Caco-2 (cell line): ENCODE data around the gene KRT5. TPM values are rescaled to one million over a fixed set of nuclear protein-coding genes. Genes with fewer than 3 reads are reported as not detected.

Experiments
- BruUV-seq: library from RNA; stranded (reverse); fragments of 400-500 nt; replicated peaks from 2 replicates; lab custom pipeline; 2021; lab: Mats Ljungman, UMichigan
- CTCF ChIA-PET: fragments of 300-600 bp; sonication (Branson Sonifier 250); formaldehyde crosslinking; loops from one replicate; lab custom pipeline; 2022; ENCODE audit warnings: antibody characterized with exemption; lab: Charles Lee
- POLR2A ChIA-PET: fragments of 300-600 bp; sonication (Branson Sonifier 250); formaldehyde crosslinking; loops from one replicate; lab custom pipeline; 2022; ENCODE audit warnings: antibody characterized with exemption; lab: Charles Lee
- DNase-seq, 2 experiments: peaks; one replicate each; pipeline versions ENCODE4 v3.0.0 to v3.0.0-alpha.2; 2020 to 2022
- H3K27me3 ChIP-seq: replicated peaks from 2 replicates; pipeline ENCODE4 v1.6.0; 2011; ENCODE audit warnings: low read length; ENCODE audit not compliant: control insufficient read depth, insufficient read depth
- H3K36me3 ChIP-seq: 2 replicates; pipeline ENCODE4 v1.5.1; 2011; ENCODE audit warnings: low read length; ENCODE audit not compliant: control insufficient read depth, insufficient read depth
- H3K4me1 ChIP-seq: fragments of 250-450 bp; sonication (Bioruptor Pico); 2 replicates; pipeline ENCODE4 v1.5.1; 2020; ENCODE audit warnings: mild to moderate bottlenecking
- H3K4me3 ChIP-seq: 2 replicates; pipeline ENCODE4 v1.5.1; 2011; ENCODE audit warnings: low read depth, mild to moderate bottlenecking, control low read depth, low read length
- H3K9me3 ChIP-seq: fragments of 250-450 bp; sonication (Bioruptor Pico); 2 replicates; pipeline ENCODE4 v1.5.1; 2020; ENCODE audit warnings: mild to moderate bottlenecking, moderate library complexity
- H3K27ac Mint-ChIP-seq: one replicate; pipeline ENCODE4 v1.8.0; 2022; ENCODE audit warnings: mixed read lengths; ENCODE audit not compliant: unreplicated experiment
- H3K27me3 Mint-ChIP-seq: one replicate; pipeline ENCODE4 v1.8.0; 2022; ENCODE audit warnings: mixed read lengths; ENCODE audit not compliant: insufficient read depth, unreplicated experiment
- H3K36me3 Mint-ChIP-seq: one replicate; pipeline ENCODE4 v1.8.0; 2022; ENCODE audit warnings: mild to moderate bottlenecking, mixed read lengths; ENCODE audit not compliant: insufficient read depth, unreplicated experiment
- H3K4me1 Mint-ChIP-seq: one replicate; pipeline ENCODE4 v1.8.0; 2022; ENCODE audit warnings: low read depth, mixed read lengths; ENCODE audit not compliant: unreplicated experiment
- H3K4me3 Mint-ChIP-seq: one replicate; pipeline ENCODE4 v1.8.0; 2022; ENCODE audit warnings: mild to moderate bottlenecking, moderate library complexity, mixed read lengths; ENCODE audit not compliant: unreplicated experiment
- H3K9me3 Mint-ChIP-seq: one replicate; pipeline ENCODE4 v1.8.0; 2022; ENCODE audit warnings: mixed read lengths; ENCODE audit not compliant: unreplicated experiment
- CTCF ChIP-seq, 2 experiments: fragments of 200-600 bp in 1 of 2; IDR thresholded peaks; 1 replicate in 1 of 2; 2 replicates in 1 of 2; pipeline versions ENCODE4 v1.5.1 to v1.8.0; 2011 to 2022; ENCODE audit warnings: antibody characterized with exemption in 1 of 2, control low read depth in 1 of 2, inconsistent platforms in 1 of 2, low read depth in 1 of 2, low read length in 1 of 2, mild to moderate bottlenecking in 1 of 2, moderate library complexity in 1 of 2; ENCODE audit not compliant: insufficient read depth in 1 of 2, severe bottlenecking in 1 of 2, unreplicated experiment in 1 of 2
- intact Hi-C: fragments of 100-400 bp; cut with micrococcal nuclease; formaldehyde crosslinking; loops from one replicate; pipeline ENCODE4 v1.10.0; 2022; ENCODE audit not compliant: unreplicated experiment
- total RNA-seq: library from RNA; stranded (reverse); gene quantifications from 2 replicates; pipeline ENCODE4 v1.2.3, GENCODE V29; 2022

Gene KRT5
- total RNA-seq, 1 experiment from 2014 or later: 0.50 TPM

- Histone ChIP-seq H3K4me1 (no peaks in the 10 kb centered on the region), H3K27me3 (no peaks in the 10 kb centered on the region), H3K9me3 (peaks cover 8% of the 10 kb centered on the region; the same call in 1 of the 2 replicates), H3K4me3 (no peak overlapping the region), H3K36me3 (no peaks in the 10 kb centered on the region)
- Mint-ChIP-seq H3K4me1 (no peaks in the 10 kb centered on the region), H3K27ac (no peak overlapping the region), H3K27me3 (peaks cover 24% of the 10 kb centered on the region), H3K36me3 (no peaks in the 10 kb centered on the region), H3K4me3 (no peak overlapping the region), H3K9me3 (peaks cover 12% of the 10 kb centered on the region)
- POLR2A ChIA-PET: no interaction called here
- intact Hi-C loops: no loop called here
- BruUV-seq: no TSS peak
- CTCF ChIA-PET: no interaction called here
- no peak for TF ChIP-seq CTCF (IDR thresholded peaks at IDR 0.05; ENCODE audit: insufficient read depth in 1 of 2, low read depth in 1 of 2, low read length in 1 of 2, severe bottlenecking in 1 of 2, unreplicated experiment in 1 of 2)
- no peak for DNase-seq
These were observed 33.8 kb downstream of the KRT5 start for GRCh38 chr12:52486166-52487105.

- no peak for TF ChIP-seq CTCF (IDR thresholded peaks at IDR 0.05; ENCODE audit: insufficient read depth in 1 of 2, low read depth in 1 of 2, low read length in 1 of 2, severe bottlenecking in 1 of 2, unreplicated experiment in 1 of 2)
- Mint-ChIP-seq H3K27me3 (peaks cover 11% of the 10 kb centered on the region), H3K27ac (no peak overlapping the region), H3K4me1 (no peaks in the 10 kb centered on the region), H3K4me3 (no peak overlapping the region), H3K9me3 (peaks cover 35% of the 10 kb centered on the region), H3K36me3 (no peaks in the 10 kb centered on the region)
- no peaks in the 10 kb centered on the region for H3K36me3 ChIP-seq
- no peaks in the 10 kb centered on the region for H3K27me3 ChIP-seq
- POLR2A ChIA-PET: interaction anchor here (0.7 kb wide), 1 partner anchor 210 kb away, joined by 3 read pairs; no protein-coding TSS in a partner anchor
- BruUV-seq: no TSS peak
- H3K4me1 ChIP-seq: no peaks in the 10 kb centered on the region
- intact Hi-C loops: no loop called here
- CTCF ChIA-PET: no interaction called here
- no peak overlapping the region for H3K4me3 ChIP-seq
- DNase-seq: no peak
- H3K9me3 ChIP-seq: peaks cover 4% of the 10 kb centered on the region; the same call in 1 of the 2 replicates
These were observed 40.1 kb downstream of the KRT5 start for GRCh38 chr12:52480073-52480472.

- intact Hi-C loops: no loop called here
- CTCF ChIA-PET: no interaction called here
These were observed 42.5 kb downstream of the KRT5 start for GRCh38 chr12:52477651-52478050.

More at GRCh38 chr12:52477651-52478050, 42.5 kb downstream of the KRT5 start:
- no peaks in the 10 kb centered on the region for H3K27me3 ChIP-seq
- Mint-ChIP-seq H3K36me3 (no peaks in the 10 kb centered on the region), H3K4me3 (no peak overlapping the region), H3K4me1 (no peaks in the 10 kb centered on the region), H3K9me3 (peaks cover 29% of the 10 kb centered on the region), H3K27ac (no peak overlapping the region), H3K27me3 (peaks cover 2% of the 10 kb centered on the region)
- H3K9me3 ChIP-seq: no peaks in the 10 kb centered on the region
- DNase-seq: no peak
- POLR2A ChIA-PET: no interaction called here
- no TSS peak for BruUV-seq
- no peaks in the 10 kb centered on the region for H3K36me3 ChIP-seq
- TF ChIP-seq CTCF (IDR thresholded peaks at IDR 0.05; ENCODE audit: insufficient read depth in 1 of 2, low read depth in 1 of 2, low read length in 1 of 2, severe bottlenecking in 1 of 2, unreplicated experiment in 1 of 2): no peak
- H3K4me3 ChIP-seq: no peak overlapping the region
- H3K4me1 ChIP-seq: no peaks in the 10 kb centered on the region
